A549 treated with dexamethasone at 1 μM for 4 hours (cell line): Measurements from ENCODE around the gene SLC16A3. TPM values are rescaled to one million over a fixed set of nuclear protein-coding genes. Genes with fewer than 3 reads are reported as not detected.

ENCODE experiments used
- total RNA-seq: library from RNA; stranded (reverse); fragments of 200-300 nt; extraction: Qiagen RNA extraction; gene quantifications from 5 replicates; pipeline ENCODE4 v1.2.3, GENCODE V29; 2022

Gene SLC16A3
- total RNA-seq, result 122 to 172 TPM (median 152 TPM) in 5 replicates

DNA sequence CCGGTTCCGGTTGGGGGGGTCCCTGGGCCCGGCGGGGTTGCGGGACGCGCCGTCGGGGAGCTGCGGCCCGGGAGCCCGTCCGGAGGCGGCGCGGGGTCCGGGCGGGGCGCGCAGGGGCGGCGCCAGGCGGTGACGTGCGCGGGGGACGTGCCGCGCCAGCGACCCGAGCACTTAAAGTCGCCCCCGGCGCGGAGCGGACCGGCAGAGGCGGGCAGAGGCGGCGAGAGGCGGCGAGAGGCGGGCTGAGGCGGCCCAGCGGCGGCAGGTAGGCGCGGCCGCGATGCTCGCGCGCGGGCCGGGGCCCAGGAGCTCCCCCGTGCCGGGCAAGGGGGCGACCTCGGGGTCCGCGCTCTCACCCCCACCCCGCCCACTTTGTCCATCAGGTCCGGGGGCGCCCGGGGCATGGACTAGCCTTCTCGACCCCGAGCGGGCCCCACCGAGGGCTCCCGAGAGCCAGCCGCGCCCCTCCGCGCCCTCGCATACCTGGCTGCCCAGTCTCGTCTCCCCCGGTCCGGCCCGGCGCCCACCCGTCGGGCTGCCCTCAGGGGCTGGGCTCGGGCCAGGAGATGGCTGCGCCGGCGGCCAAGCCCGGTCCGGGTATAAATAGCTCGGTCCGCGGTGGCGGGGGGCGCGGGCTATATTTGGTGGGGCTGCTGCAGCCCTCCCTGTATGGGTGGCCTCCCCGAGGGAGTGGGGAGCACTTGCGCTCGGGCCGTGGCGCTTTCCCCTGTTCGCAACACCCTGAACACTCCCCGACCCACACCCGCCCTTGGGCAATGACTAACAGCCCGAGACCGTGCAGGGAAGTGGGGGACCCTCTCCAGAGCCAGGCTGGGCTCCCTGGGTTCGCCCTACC lies at the start of gene SLC16A3:
SLC16A3 (plus strand) TSS at position 201 of the 856 bp plus-strand sequence. CDS start 6,967 bp downstream, outside the sequence.

DNA sequence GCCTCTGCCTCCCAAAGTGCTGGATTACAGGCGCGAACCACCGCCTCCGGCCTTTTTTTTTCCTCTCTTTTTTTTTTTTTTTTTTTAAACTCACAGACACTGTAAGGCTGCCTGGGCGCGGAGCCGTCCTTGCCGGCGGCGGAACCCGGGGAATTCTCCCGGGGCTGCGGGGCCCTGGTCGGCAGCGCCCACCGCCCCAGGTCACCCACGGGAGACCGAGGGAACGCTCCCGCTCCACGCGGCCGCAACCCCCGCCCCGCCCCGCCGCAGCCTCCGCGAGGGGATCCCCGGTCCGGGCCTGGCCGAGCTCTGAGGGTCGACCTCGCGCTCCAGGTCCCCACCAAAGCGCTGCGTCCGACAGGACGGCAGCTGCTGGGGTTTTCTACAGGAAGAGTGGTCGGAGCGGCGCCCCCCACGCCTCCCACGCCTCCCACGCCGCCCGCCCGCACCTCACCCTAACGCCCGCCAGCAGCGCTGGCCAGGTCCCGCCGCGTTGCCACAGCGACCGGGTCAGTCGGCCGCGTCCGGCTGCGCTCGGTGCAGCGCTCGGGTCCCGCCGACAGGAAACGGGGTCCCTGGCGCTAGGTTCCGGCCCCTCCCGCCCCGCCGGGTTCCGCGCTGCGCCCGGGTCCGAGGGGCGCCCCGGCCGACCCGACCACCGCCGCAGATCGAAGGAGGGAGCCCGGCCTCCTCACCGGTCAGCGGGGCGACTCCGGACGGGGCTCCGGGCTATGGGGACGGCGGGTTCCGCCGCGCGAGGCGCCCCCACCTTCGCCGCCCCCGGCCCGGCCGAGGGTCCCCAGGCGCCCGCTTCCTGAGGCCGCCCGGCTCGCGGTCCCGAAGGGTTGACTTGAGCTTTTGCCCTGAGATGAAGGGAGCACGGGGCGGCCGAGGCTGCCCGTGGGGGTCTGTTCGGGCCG lies 16.3 kb upstream of the SLC16A3 start, which contains the start of gene CCDC57:
CCDC57 (minus strand) TSS at position 512 of the 920 bp plus-strand sequence. CDS start 10,898 bp downstream, outside the sequence.

DNA sequence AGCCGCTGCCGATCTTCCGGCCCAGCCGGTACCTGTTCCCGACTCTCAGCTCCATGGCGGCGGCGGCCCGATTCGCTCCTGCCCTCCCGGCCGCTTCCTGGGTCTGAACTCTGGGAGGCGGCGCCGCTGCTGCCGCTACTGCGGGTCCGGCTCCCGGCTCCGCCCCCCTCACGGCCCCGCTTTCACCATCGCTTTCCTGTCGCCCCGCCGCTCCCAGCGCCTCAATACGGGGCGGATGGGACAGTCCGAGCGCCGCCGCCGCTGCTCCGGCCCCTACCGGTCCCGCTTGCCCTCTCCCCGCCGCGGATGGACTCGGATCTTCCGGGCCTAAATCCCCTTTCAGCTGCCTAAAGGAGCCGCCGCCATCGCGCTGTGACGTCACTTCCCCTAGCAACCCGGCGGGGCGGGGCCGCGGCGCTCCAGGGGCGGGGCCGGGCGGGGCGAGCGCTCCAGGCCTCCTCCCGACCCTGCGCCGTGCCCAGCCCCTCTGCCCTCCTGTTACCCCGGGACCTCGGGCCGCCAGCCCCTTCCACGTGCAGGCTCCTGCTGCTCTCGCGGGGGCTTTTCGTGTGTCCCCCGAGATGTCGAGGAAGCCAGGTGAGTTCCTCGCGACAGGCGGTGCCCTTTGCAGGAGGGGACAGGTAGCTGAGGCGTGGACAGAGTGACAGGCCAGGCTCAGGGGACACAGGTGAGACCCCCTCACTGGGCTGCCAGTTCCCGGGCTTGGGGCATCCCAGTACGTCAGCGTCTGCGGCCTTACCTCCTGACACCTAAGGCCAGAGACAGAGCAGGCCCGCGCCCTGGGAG lies 44.7 kb downstream of the SLC16A3 start, which contains the start of gene CSNK1D:
CSNK1D (minus strand) TSS at position 374 of the 807 bp plus-strand sequence; CDS start at position 55, 319 bp downstream.

Other genes starting within 250 kb of the SLC16A3 start
- gene CENPX, start 206.2 kb upstream of the SLC16A3 start, total RNA-seq, result 145 to 169 TPM (median 152 TPM) in 5 replicates
- 6.6 to 14.0 TPM (median 12.5 TPM) in 5 replicates for gene LRRC45, start 205.7 kb upstream of the SLC16A3 start, total RNA-seq
- 26.3 to 41.3 TPM (median 39.9 TPM) in 5 replicates for gene RAC3, start 197.4 kb upstream of the SLC16A3 start, total RNA-seq
- 67.6 to 94.3 TPM (median 88.7 TPM) in 5 replicates for gene DCXR, start 191.3 kb upstream of the SLC16A3 start, total RNA-seq
- 16.9 to 23.8 TPM (median 22.2 TPM) in 5 replicates for gene RFNG, start 177.2 kb upstream of the SLC16A3 start, total RNA-seq
- gene GPS1, start 177.1 kb upstream of the SLC16A3 start, total RNA-seq, result 98.9 to 142 TPM (median 133 TPM) in 5 replicates
- 71.1 to 133 TPM (median 117 TPM) in 5 replicates for gene DUS1L, start 163.2 kb upstream of the SLC16A3 start, total RNA-seq
- gene FASN, start 130.8 kb upstream of the SLC16A3 start, total RNA-seq, result 86.5 to 156 TPM (median 150 TPM) in 5 replicates
- gene CCDC57, start 16.2 kb upstream of the SLC16A3 start, total RNA-seq, result 16.5 to 28.0 TPM (median 23.8 TPM) in 5 replicates
- gene CSNK1D, start 44.7 kb downstream of the SLC16A3 start, total RNA-seq, result 191 to 263 TPM (median 245 TPM) in 5 replicates
- 0.08 to 0.22 TPM (median 0.15 TPM) in 5 replicates for gene CD7, start 88.6 kb downstream of the SLC16A3 start, total RNA-seq
- 1.3 to 2.5 TPM (median 2.3 TPM) in 5 replicates for gene SECTM1, start 104.7 kb downstream of the SLC16A3 start, total RNA-seq
- 0.26 to 0.53 TPM (median 0.37 TPM) in 5 replicates for gene TEX19, start 130.2 kb downstream of the SLC16A3 start, total RNA-seq
- gene UTS2R, start 142.7 kb downstream of the SLC16A3 start, total RNA-seq, result 0.06 TPM in 2 of 5 replicates, not detected in the others
- gene HEXD, start 189.3 kb downstream of the SLC16A3 start, total RNA-seq, result 10.1 to 14.1 TPM (median 13.0 TPM) in 5 replicates
- gene OGFOD3, start 189.5 kb downstream of the SLC16A3 start, total RNA-seq, result 18.0 to 26.1 TPM (median 23.2 TPM) in 5 replicates
- 45.9 to 65.3 TPM (median 58.7 TPM) in 5 replicates for gene CYBC1, start 221.7 kb downstream of the SLC16A3 start, total RNA-seq
- 45.1 to 52.5 TPM (median 49.4 TPM) in 5 replicates for gene NARF, start 229.7 kb downstream of the SLC16A3 start, total RNA-seq